ENCODE results near the gene GCNT3. TPM values are rescaled to one million over a fixed set of nuclear protein-coding genes. Genes with fewer than 3 reads are reported as not detected.
A peak's percentile ranks its signal among the peaks of the same experiment; 100 is the strongest.
"Not testable (repeated sequence)": the region's sequence is repeated elsewhere in the genome, so short reads cannot be mapped to it uniquely, and the experiment has no call there.

Gene GCNT3
- polyA plus RNA-seq, 1 donor = 0.57 TPM

DNA sequence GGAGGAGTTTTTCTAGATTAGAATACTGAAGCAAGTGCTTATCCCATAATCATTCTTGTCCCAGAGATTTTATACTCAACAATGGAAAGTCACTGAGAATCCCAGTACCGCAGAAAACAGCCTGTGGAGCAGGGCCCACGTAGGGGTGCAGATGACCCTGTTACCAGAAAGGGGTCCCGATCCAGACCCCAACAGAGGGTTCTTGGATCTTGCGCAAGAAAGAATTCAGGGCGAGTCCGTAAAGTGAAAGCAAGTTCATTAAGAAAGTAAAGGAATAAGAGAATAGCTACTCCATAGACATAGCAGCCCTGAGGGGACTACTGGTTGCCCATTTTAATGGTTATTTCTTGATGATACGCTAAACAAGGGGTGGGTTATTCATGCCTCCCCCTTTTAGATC is 2.6 kb downstream of the GCNT3 start:
- no peak for DNase-seq

- no peak for DNase-seq
Observed at GRCh38 chr15:59615661-59616060, 4.1 kb downstream of the GCNT3 start.

GRCh38 chr15:59616379-59616778 is 4.8 kb downstream of the GCNT3 start:
- DNase-seq = peak; percentile 33

- no peak for DNase-seq
Observed at GRCh38 chr15:59618406-59618805, 6.8 kb downstream of the GCNT3 start.

- DNase-seq = no peak
Observed at GRCh38 chr15:59622289-59622688, 10.7 kb downstream of the GCNT3 start.

- no peak for DNase-seq
Observed at GRCh38 chr15:59632714-59633113, 21.1 kb downstream of the GCNT3 start.

GRCh38 chr15:59636184-59636583 is 24.6 kb downstream of the GCNT3 start:
- DNase-seq = no peak

GRCh38 chr15:59637507-59637906 is 25.9 kb downstream of the GCNT3 start:
- DNase-seq = not testable (repeated sequence)

DNA sequence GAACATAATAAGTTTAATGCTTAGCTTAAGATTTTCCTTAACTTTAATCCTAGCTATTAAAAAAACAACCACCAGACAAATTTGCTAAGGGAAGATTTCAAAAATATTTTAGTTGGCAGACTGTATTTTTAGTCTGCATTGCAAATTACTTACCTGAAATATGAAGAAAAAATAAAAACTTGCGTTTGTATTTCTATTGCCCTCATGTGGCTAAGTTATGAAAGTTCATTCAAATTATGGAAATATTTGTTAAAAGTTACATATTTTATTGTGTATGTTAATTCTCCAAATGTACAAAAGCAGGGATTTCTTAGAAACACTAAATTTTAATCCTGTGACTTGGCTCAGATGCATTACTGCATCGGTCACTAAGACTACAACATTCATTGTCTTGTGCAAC is 30.8 kb downstream of the GCNT3 start:
- no peak for DNase-seq

- DNase-seq = no peak
Observed at GRCh38 chr15:59644756-59645155, 33.2 kb downstream of the GCNT3 start.

DNA sequence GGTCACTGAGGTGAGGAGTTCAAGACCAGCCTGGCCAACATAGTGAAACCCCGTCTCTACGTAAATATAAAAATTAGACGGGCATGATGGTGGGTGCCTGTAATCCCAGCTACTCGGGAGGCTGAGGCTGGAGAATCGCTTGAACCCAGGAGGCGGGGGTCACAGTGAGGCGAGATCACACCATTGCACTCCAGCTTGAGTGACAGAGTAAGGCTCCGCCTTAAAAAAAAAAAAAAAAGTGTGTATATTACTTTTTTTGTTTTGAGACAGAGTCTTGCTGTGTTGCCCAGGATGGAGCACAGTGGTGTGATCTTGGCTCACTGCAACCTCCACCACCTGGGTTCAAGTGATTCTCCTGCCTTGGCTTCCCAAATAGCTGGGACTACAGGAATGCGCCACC is 34.2 kb downstream of the GCNT3 start:
- not testable (repeated sequence) for DNase-seq

DNA sequence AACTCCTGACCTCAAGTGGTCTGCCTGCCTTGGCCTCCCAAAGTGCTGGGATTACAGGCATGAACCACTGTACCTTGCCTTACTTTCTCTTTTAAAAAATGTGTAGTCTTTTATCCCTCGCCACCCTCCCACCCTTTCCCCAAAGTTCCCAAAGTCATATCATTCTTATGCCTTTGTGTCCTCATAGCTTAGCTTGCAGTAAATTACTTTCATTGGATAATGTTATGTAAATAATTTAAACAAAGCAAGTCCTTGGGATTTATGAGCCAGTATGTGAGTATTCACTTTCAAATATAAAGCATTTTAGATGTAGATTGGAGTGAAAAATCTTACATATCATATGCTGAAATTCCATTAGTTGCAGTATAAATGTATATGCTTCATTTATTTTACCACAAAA is 34.7 kb downstream of the GCNT3 start:
- DNase-seq = no peak

GRCh38 chr15:59647085-59647484 is 35.5 kb downstream of the GCNT3 start:
- DNase-seq = no peak

- DNase-seq = no peak
Observed at GRCh38 chr15:59649603-59650002, 38.0 kb downstream of the GCNT3 start.

- DNase-seq = no peak
Observed at GRCh38 chr15:59654046-59654445, 42.5 kb downstream of the GCNT3 start.

DNA sequence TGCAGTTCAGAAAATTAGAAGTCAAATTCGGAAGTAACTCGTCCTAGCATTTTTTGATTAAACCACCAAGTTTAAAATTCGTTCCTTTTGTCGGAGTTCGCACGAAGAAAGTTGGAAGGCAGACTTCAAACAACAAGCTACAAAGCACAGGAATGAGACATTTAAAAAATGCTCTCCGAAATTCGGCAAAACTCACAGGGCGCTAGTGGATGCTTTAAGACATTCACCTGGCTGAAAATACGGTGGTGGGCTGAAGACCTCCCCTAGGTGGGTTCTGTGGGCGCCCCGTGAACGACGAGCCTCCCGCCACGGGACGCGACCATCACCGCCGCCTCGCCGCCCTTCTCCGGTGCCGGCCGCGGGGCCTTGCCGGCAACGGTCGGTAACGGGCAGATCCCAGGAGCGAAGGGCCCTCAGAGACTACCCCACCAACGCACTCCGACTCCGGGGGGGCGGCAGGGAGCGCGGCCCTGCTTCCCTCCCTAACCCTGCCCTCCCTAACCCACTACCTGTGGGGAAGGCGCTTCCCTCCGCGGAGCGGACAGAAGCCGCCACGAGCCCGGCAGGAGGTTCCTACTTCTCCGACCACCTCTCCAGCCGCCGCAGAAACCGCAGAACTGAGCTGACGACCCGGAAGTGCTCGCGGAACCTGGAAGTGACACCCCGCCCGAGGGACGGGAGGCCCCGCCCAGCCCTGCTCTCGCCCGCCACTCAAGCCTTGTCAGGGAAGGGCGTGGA is 45.5 kb downstream of the GCNT3 start, which contains the start of gene GTF2A2:
GTF2A2 (minus strand) TSS at position 619 of the 738 bp plus-strand sequence. CDS start 5,238 bp downstream, outside the sequence.
- DNase-seq = peak; percentile 93

DNA sequence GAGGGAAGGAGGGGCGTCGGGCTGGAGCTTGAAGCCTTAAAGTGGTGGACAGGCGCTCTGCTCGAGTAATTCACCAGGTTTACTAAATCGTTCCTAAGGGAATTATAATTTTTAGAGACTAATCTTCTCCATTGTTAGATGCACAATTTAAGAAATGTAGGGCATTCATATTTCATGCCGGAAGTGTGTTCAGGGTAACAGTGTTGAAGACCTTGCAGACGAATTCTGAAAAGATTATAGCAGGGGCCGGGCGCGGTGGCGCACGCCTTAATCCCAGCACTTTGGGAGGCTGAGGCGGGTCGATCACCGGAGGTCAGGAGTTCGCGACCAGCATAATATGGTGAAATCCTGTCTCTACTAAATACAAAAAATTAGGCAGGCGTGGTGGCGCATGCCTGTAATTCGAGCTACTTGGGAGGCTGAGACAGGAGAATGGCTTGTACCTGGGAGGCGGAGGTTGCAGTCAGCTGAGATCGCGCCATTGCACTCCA is 46.1 kb downstream of the GCNT3 start:
- DNase-seq = no peak

DNA sequence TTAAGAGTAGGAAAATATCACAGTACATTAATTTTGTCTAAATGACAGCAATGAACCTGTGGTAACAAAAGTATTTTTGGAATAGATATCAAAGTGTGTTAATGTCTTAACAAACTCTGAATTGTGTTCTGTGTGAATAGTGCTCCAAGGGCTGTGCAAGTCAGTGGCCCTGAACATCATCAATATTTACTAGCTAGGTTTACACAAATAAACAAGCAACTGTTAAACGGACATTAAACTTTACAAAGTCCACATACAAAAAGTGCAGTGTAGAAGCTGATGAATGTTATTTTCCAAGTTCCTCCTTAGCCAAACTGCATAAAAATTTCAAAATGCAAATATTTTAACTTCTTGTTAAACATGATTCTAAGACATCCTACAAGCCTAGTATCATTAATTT is 47.8 kb downstream of the GCNT3 start:
- DNase-seq = no peak

DNA sequence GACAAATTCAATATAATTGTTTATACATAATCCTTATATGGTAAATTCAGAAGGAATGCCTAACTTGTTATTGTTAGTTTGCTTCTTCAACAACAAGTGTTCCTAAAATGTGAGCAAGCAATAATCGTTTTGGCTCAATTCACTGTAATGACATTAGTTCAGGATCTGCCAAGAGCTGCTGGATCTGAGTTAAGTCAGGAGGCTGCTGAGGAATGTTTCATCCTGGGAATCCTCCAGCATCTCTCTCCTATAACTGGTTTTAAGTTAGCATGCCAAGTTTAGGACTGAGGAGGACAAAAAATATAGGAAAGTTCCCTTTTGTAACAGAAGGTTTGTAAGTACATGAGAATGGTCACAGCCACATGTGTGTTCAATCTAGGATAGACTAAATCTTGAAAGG is 50.7 kb downstream of the GCNT3 start:
- DNase-seq = no peak

- no peak for DNase-seq
Observed at GRCh38 chr15:59668556-59668955, 57.0 kb downstream of the GCNT3 start.
